NCI-H526 (cell line): ENCODE measurements around the gene SCRG1.

ENCODE experiments used
- DNase-seq, 2 experiments: peaks; one replicate each; lab custom pipeline; 2025; lab: John Stamatoyannopoulos, UW

Gene SCRG1

DNA sequence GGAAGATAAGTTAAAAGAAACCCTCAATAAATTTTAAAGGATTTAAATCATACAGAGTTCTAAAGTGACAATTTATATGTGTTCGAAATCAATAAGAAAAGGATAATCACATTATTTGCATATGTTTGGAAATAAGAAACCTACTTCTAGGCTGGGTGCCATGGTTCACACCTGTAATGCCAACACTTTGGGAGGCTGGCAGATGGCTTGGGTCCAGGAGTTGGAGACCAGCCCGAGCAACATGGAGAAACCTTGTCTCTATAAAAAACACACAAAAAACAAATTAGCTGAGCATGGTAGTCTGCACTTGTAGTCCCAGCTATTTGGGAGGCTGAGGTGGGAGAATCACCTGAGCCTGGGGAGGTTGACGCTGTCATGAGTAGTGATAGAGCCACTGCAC, 36.2 kb downstream of the SCRG1 start:
- DNase-seq, result no peak

DNA sequence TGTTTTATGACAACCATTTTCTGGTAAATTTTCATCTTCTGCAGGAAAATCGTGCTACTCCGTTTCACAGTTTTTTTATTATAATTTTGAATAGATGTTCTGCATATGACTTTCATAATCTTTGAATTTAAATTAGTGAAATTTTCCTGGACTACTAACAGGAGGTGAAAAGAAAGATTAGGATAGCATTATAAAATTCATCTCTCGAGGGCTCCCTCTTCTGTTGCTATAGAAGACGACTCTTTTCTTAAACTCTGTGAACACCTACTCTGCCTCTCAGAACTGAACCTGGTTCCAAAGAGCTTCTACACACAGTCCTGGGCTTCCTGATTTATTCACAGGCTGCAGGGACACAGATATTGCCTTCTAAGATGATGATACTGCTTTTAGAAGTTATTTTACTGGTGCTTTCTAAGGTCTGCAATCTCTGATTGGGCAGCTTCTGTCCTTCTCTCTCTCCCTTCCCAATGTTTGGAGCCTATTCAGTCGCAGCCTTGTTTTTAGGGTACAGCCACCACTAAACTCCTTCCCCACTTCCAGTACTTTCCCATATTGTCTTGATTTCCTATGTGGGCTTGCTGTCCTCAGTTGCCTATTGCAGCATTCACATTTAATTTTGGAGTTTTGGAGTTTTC, 38.2 kb downstream of the SCRG1 start:
- peak in 1 of 2 experiments; percentile 1 for DNase-seq

DNA sequence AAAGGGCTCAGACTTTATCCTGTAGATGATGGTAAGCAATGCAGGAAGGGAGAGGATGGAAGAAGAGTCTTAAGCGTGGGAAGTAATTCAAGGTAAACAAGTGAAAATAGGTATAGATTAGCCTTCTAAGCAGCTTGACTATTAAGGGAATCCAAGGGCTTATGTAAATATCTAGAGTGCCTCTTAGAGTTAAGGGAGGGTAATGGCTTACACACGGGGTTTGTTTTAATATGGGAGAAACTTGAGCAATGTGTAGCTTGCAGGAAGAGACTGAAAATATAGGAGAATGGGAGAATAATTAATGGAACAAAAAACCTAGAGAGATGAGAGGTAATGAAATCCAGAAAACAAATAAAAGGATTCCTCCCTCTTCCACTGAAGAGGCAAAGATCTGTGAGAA, 41.0 kb downstream of the SCRG1 start:
- no peak for DNase-seq

DNA sequence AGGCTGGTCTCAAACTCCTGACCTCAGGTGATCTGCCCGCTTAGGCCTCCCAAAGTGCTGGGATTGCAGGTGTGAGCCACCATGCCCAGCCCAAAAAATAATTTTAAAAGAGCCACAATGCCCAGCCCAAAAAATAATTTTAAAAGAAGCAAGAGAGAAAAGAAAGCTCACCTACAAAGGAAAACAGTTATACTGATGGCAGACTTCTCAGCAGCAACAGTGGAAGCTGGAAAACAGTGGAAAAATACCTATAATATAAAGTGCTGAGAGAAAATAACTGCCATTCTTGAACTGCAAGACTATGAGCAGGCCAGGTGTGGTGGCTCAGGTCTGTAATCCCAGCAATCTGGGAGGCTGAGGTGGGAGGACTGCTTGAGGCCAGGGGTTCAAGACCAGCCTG, 51.4 kb downstream of the SCRG1 start:
- DNase-seq, result no peak

DNA sequence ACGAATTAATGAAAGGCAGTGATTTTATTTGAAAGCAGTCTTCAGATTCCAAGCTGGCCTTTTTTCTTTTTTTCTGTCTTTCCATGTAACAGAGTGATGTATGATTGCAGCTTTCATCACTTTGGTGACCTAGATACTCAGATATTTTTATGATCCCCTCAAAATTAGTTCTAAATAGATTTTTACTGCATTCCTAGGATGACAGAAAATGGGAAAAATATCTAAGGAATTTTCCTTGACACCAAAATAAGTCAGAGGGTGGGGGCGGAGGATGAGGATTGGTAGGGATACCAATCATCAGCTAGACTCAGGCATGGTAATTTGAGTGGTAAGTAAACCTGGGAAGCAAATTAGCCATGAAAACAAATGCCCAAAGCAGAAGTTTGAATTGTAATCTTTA, 52.8 kb downstream of the SCRG1 start:
- DNase-seq, result no peak

DNA sequence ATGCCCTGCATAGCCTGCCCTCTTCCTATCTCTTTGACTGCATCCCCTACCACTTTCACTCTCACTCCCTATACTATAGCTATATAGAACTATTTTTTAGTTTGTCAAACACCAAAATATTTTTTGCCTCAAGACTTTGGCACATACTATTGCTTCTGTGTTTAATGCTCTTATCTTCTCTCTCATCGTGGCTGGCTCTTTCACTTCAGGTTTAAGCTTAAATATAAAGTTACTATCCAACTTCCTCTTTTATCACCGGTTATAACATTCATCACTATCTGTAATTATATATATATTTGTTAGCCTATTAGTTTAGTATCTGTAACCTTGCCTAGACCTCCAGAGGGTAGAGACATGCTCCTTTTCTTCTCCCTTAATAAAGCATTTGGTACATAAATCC, 53.3 kb downstream of the SCRG1 start:
- DNase-seq, result no peak

DNA sequence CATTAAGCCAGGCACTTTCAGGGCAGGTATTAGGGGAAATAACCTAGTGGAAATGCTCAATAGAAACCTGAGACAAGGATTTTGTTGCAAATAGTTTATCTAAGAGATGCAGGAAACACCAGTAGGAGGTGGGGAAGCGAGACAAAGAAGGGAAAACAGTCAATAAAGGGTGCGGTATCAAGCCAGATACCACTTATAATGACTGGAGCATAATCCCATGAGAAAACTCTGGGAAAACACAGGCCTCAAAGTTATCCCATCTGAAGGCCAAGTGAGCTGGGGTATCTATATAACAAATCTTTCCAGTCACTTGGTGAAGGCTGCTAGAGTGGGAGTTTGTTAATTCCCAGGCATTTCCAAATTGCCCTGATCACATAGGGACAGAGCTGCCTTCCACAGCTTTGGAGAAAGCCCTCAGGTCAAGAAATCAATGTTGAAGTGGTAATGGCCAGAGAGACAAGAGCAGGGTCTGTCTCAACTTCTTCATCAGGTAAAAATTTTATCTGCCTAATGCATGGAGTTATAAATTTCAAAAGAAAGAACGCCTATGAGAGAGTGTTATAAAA, 55.0 kb downstream of the SCRG1 start:
- no peak for DNase-seq

DNA sequence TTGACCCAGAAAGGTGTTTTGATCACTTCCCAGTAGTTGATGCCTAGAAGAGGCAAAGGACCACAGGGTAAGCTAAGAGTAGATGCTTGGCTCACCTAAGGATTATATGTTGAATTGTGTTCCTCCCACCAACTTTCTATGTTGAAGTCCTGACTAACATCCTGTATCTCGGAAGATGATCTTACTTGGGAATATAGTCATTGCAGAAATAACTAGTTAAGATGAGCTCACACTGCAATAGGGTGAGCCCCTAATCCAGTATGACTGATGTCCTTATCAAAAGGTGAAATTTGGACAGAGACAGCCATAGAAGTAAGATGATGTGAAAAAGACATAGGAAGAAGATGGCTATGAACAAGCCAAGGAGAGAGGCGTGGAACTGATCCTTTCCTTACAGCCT, 61.5 kb downstream of the SCRG1 start:
- no peak for DNase-seq

DNA sequence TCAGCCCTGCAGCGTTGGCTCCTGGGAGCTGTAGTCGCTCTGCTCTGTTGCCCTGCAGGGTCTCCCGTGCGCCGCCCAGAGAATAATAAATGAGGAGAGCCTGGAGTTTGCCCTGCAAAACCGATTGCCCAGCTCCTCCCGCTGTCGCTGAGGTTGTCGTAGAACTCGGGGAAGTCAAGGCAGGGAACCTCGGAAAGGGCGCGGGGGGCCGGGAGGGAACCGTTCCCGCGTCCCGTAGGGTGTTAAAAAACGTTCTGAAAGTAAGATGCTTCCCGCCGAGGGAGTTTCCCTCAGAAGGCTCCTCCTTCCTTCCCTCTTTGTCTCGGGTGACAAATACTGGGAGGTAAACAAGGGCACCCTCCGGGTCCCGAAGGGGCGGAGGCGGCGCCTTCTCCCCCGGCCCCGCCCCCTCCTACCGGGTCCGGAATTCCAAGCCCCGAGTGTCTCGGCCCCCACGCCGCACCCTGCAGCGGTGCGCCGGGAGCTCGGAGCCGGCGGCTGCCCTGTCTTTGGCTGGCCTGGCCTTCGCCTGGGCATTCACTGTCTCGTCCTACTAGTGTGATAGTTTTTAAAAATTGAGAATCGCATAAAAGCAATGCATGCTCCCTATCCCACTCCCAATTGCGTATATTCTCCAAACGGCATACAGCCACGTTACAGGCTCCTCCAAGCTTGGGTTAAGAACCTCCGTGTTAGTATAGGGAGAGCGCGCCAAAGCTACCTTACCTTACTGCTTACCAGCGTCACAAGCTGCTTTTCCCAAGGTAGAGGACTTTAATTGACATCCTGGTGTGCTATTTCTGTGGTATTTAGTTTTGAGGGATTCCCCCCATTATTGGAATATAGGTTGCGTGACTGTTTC, 63.8 kb downstream of the SCRG1 start:
- peak; percentile 86 to 88 for DNase-seq
